Muscle of leg (tissue), 16 donors: ENCODE results near the gene STMND1. TPM values are rescaled to one million over a fixed set of nuclear protein-coding genes. Genes with fewer than 3 reads are reported as not detected.

ENCODE experiments used
- DNase-seq: peaks from one replicate; pipeline ENCODE4 v3.0.0; 2013
- H3K27ac ChIP-seq: one replicate; pipeline ENCODE4 v1.5.1; 2013; ENCODE audit warnings: mild to moderate bottlenecking, low read length, control low read depth
- H3K27me3 ChIP-seq: one replicate; pipeline ENCODE4 v1.6.1; 2013; ENCODE audit warnings: low read length; ENCODE audit not compliant: control insufficient read depth, insufficient read depth
- H3K36me3 ChIP-seq: one replicate; pipeline ENCODE4 v1.6.1; 2013; ENCODE audit warnings: low read length; ENCODE audit not compliant: control insufficient read depth, insufficient read depth
- H3K4me1 ChIP-seq: one replicate; pipeline ENCODE4 v1.6.1; 2013; ENCODE audit warnings: low read length; ENCODE audit not compliant: control insufficient read depth, insufficient read depth
- H3K4me3 ChIP-seq: one replicate; pipeline ENCODE4 v1.5.1; 2013; ENCODE audit warnings: low read length, control low read depth
- H3K9me3 ChIP-seq: replicated peaks from 2 replicates; pipeline ENCODE4 v1.6.1; 2013; ENCODE audit warnings: low read depth, low read length; ENCODE audit not compliant: control insufficient read depth
- WGBS: methylation state at CpG from one replicate; pipeline ENCODE4 v1.1.5; 2013; ENCODE audit warnings: missing lambda C conversion rate; ENCODE audit not compliant: insufficient coverage; 5-methylcytosine and 5-hydroxymethylcytosine counted together
- long read RNA-seq, 11 donors: transcript quantifications; one replicate each; lab custom pipeline, GENCODE V29; 2026
- polyA plus RNA-seq, 8 donors: library from polyadenylated mRNA; unstranded; fragments of 120-200 nt; gene quantifications; one replicate each; pipeline versions ENCODE4 v1.2.1 to v1.2.3, GENCODE V29; 2013; ENCODE audit warnings: inconsistent platforms in 1 of 8, low replicate concordance in 1 of 8; ENCODE audit not compliant: insufficient read length in 8 of 8, insufficient read depth in 1 of 8
- total RNA-seq: library from RNA; stranded (reverse); fragments of 120-200 nt; gene quantifications from one replicate; pipeline ENCODE4 v1.2.4, GENCODE V29; 2013

Gene STMND1
- not detected for total RNA-seq
- under 1 TPM in 4 of 8 donors, not detected in 4; 0.20 to 0.52 (median 0.28) TPM for polyA plus RNA-seq
- long read RNA-seq, donor 1: 0 reads
- long read RNA-seq, donor 2: 0 reads
- long read RNA-seq, donor 3: 0 reads
- long read RNA-seq, donor 4: 0 reads
- long read RNA-seq, donor 5: 0 reads
- long read RNA-seq, donor 6: 0 reads
- long read RNA-seq, donor 7: 0 reads
- long read RNA-seq, donor 8: 0 reads
- long read RNA-seq, donor 9: 0 reads
- long read RNA-seq, donor 10: 0 reads
- long read RNA-seq, donor 11: 0 reads

DNA sequence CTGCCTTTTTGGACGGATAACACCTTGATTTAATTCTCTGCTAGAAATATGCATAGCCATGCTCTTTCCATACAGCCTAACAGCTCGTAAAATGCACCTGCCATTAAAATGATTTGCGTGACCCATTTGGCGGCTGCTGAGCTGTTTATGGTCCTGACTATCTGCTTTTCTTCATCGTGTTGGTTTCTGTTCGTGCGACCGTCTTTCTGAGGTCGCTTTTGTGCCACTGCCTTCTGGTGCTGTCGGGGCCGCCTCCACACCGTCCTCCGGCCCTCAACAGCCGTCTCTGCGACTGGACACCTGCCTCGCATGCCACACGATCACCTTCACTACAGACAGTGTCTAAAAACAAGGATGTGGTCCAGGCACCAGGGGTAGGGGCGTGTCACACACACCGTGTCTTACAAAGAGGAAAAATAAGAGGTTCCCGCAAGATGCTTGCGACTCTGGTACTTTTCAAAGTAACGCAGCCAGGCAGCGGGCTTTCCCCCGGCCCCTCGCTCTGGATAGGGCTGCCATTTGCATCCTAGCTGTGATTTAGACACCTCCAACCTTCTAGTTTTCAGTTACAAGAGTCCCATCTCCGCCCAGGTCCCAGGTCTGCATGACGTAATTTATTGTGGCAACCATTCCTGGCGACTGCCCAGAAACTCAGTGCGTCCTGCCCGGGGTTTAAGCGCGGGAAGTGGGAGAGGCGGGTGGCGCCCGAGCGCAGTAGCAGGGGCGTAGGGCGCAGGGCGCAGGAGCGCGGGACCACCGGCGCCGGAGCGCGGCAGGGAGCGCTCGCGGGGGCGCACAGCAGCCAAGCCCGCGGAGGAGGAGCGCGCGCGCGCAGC lies at the start of gene STMND1:
Gene STMND1 (plus strand): TSS at position 629 of the 836 bp plus-strand sequence. CDS start 208 bp downstream, outside the sequence.
- Histone ChIP-seq H3K4me3 (peak within 1 kb of the TSS; percentile 38), H3K9me3 (no peaks in the 10 kb centered on the region), H3K4me1 (peaks cover 11% of the 10 kb centered on the region), H3K27ac (no peak within 1 kb of the TSS), H3K27me3 (peaks cover 24% of the 10 kb centered on the region), H3K36me3 (no peaks in the 10 kb centered on the region)
- WGBS: under 1% methylated on average over 57 of the region's 57 CpGs
- DNase-seq: peak; percentile 61

DNA sequence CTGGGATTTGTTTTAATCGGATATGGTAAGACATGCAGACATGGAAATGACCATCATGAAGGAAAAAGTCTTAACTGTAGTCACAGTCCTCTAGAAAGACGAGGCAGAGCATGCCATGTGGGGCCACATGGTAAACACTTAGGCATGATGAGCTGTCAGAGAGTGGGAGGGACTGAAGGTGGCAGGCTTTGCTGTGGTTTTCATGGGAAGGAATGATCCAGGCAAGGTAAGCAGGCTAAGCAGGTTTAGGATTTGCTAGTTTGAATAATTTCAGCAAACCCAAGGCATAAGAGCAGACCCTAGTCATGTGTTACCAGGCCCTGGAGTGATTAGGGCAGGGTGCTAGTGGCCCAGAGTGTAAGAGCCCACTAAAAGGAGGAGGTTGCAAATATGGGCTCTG lies 47.2 kb upstream of the STMND1 start:
- Histone ChIP-seq H3K27me3 (no peaks in the 10 kb centered on the region), H3K36me3 (no peaks in the 10 kb centered on the region), H3K9me3 (no peaks in the 10 kb centered on the region), H3K27ac (no peak overlapping the region), H3K4me1 (no peaks in the 10 kb centered on the region), H3K4me3 (no peak overlapping the region)
- DNase-seq: no peak
- 81% methylated on average over 2 of the region's 2 CpGs for whole genome bisulfite sequencing

GRCh38 chr6:17057322-17057721 lies 44.5 kb upstream of the STMND1 start:
- DNase-seq: no peak
- Histone ChIP-seq H3K9me3 (no peaks in the 10 kb centered on the region), H3K4me3 (no peak overlapping the region), H3K27me3 (no peaks in the 10 kb centered on the region), H3K27ac (no peak overlapping the region), H3K4me1 (no peaks in the 10 kb centered on the region), H3K36me3 (no peaks in the 10 kb centered on the region)
- 20% methylated on average over 1 of the region's 2 CpGs for WGBS

DNA sequence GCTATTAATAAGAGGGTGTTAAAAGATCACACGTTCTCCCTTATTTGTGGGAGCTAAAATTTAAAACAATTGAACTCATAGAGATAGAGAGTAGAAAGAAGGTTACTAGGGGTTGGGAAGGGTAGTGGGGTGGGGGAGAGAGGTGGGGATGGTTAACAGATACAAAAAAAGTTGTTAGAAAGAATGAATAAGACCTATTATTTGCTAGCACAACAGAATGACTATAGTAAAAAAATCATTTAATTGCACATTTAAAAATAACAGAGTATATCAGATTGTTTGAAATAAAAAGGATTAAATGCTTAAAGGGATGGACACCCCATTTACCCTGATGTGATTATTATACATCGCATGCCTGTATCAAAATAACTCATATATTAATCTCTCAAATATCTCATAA lies 43.3 kb upstream of the STMND1 start:
- no peaks in the 10 kb centered on the region for H3K9me3 ChIP-seq
- H3K27me3 ChIP-seq: no peaks in the 10 kb centered on the region
- no peak overlapping the region for H3K4me3 ChIP-seq
- no peak for DNase-seq
- H3K4me1 ChIP-seq: no peaks in the 10 kb centered on the region
- H3K36me3 ChIP-seq: no peaks in the 10 kb centered on the region
- no peak overlapping the region for H3K27ac ChIP-seq
- no CpG with 5 or more reads among the region's 2 CpGs for WGBS

DNA sequence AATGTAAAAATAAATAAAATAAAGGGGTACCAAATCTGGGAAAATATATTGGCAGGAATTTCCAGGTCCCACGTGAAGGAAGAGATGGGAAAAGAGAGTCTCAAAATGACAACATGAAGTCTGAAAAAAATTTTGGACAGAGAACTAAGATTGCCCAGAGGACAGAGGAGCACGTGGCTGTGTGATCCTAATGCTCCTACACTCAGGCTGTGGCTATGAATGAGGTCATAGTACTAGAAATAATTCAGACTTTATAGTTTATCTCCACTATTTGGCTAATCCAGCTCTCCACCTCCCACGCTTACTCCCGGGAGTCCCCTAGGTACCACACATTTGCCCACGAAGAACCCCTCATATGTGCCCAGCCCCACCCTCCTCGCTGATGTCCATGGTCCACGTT lies 42.8 kb upstream of the STMND1 start:
- H3K27ac ChIP-seq: no peak overlapping the region
- WGBS: 58% methylated on average over 4 of the region's 7 CpGs
- DNase-seq: peak; percentile 19

DNA sequence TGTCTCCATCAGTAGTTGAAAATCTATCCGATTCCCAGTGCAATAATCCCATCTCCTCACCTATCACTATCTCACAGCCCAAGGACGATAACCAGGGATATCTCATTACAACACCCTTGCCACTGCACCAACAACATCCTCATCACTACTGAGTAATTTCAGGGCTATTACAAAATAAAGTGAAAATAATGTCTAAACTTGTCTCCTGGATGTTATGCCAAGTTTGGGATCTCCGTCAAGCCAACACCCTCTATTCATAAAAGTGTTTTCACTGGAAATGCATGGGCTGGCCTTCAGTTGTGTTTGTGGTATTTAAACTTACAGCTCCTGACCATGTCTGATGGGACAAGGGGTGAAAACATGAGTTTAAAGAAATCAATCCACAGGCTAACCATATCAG lies 42.0 kb upstream of the STMND1 start:
- no CpG with 5 or more reads among the region's 3 CpGs for WGBS

More for the DNA sequence above, 42.8 kb upstream of the STMND1 start:
- no peaks in the 10 kb centered on the region for H3K9me3 ChIP-seq
- no peak overlapping the region for H3K4me3 ChIP-seq
- no peaks in the 10 kb centered on the region for H3K36me3 ChIP-seq
- H3K4me1 ChIP-seq: no peaks in the 10 kb centered on the region
- no peaks in the 10 kb centered on the region for H3K27me3 ChIP-seq

DNA sequence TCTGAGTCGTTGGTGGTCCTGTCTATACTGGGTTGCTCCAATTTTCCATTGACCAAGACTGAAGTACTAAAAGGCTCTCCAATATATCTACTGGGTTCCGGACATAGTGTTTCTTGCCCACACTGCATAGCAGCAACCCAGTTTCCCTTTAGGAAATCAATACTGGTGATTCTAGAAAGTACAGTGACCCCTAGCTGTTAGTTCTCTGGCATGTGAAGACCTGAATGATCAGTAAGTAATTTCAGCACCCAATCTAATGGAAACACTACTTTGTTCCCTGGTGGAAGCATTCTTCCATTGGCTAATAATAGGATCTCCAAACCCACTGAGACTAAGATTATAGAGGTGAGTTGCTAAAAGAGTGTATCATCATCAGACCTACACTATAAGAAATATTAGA lies 40.8 kb upstream of the STMND1 start:
- H3K36me3 ChIP-seq: no peaks in the 10 kb centered on the region
- no peaks in the 10 kb centered on the region for H3K4me1 ChIP-seq
- no peaks in the 10 kb centered on the region for H3K27me3 ChIP-seq
- no CpG with 5 or more reads among the region's 2 CpGs for WGBS
- H3K27ac ChIP-seq: no peak overlapping the region
- DNase-seq: no peak
- H3K4me3 ChIP-seq: no peak overlapping the region
- no peaks in the 10 kb centered on the region for H3K9me3 ChIP-seq

More for the DNA sequence above, 42.0 kb upstream of the STMND1 start:
- Histone ChIP-seq H3K27me3 (no peaks in the 10 kb centered on the region), H3K4me1 (no peaks in the 10 kb centered on the region), H3K9me3 (no peaks in the 10 kb centered on the region), H3K36me3 (no peaks in the 10 kb centered on the region), H3K4me3 (no peak overlapping the region), H3K27ac (no peak overlapping the region)
- no peak for DNase-seq

DNA sequence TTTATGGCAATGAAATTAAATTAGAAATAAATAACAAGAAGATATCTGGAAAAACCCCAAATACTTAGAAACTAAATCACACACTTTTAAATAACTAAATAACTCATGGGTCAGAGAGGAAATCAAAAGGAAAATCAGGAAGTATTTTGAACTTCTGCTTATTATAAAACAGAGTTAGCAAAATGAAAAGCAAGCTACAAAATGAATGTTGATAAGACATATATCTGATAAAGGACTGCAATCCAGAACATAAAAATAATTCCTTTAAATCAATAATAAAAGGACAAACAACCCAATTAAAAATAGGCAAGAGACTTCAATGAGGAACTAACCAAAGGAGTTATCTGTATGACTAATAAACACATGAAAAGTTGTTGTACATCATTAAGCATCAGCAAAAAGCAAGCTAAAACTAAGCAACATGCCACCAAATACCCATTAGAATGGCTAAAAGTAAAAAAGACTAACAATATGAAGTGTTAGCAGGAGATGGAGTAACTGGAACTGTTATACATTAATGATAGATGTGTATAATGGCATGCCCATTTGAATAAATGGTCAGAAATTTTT lies 38.9 kb upstream of the STMND1 start:
- Histone ChIP-seq H3K27ac (no peak overlapping the region), H3K27me3 (no peaks in the 10 kb centered on the region), H3K4me3 (no peak overlapping the region), H3K4me1 (no peaks in the 10 kb centered on the region), H3K9me3 (no peaks in the 10 kb centered on the region), H3K36me3 (no peaks in the 10 kb centered on the region)
- no peak for DNase-seq

DNA sequence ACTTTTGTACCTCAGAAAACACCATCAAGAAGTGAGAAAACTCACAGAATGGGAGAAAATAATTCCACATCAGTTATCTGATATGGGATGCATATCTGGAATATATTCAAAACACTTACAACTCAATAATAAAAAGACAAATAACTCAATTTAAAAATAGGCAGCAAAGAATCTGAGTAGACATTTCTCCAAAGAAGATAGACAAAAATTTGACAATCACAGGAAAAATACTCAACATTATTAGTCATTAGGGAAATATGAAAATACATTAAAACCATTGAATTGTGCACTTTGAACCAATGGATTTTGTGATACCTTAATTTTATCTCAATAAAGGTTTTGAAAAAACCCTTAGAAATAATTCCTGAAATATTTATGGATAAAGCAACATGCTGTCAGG lies 36.9 kb upstream of the STMND1 start:
- peaks cover 4% of the 10 kb centered on the region for H3K9me3 ChIP-seq
- no peak for DNase-seq
- H3K4me3 ChIP-seq: no peak overlapping the region
- no peaks in the 10 kb centered on the region for H3K27me3 ChIP-seq
- no peaks in the 10 kb centered on the region for H3K36me3 ChIP-seq
- no peaks in the 10 kb centered on the region for H3K4me1 ChIP-seq
- no peak overlapping the region for H3K27ac ChIP-seq

DNA sequence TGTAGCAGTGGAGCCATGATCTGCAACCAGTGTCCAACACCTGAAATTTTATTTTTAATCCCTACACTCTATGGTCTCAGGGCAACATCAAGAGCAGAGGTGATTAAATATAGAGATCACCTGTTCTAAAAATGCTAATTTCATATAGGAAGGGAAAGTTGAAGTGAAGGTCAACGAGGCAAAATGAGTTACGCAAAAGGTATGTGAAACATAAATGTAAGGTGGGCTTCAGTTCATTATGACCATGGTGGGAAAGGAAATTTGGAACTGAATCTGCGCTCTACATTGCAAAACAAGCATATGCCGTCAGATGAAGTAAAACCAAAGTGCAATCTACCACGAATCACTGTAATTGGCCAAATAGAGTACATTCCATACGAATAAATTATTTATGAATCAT lies 35.2 kb upstream of the STMND1 start:
- H3K27me3 ChIP-seq: no peaks in the 10 kb centered on the region
- H3K9me3 ChIP-seq: peaks cover 6% of the 10 kb centered on the region
- no peak overlapping the region for H3K4me3 ChIP-seq
- no peak for DNase-seq
- H3K4me1 ChIP-seq: no peaks in the 10 kb centered on the region
- no peaks in the 10 kb centered on the region for H3K36me3 ChIP-seq
- 75% methylated on average over 2 of the region's 6 CpGs for WGBS
- no peak overlapping the region for H3K27ac ChIP-seq
